Measurements from ENCODE around the gene SLC41A3.
A peak's percentile ranks its signal among the peaks of the same experiment; 100 is the strongest.
"Not testable (repeated sequence)": the region's sequence is repeated elsewhere in the genome, so short reads cannot be mapped to it uniquely, and the experiment has no call there.

SLC41A3 gene

DNA sequence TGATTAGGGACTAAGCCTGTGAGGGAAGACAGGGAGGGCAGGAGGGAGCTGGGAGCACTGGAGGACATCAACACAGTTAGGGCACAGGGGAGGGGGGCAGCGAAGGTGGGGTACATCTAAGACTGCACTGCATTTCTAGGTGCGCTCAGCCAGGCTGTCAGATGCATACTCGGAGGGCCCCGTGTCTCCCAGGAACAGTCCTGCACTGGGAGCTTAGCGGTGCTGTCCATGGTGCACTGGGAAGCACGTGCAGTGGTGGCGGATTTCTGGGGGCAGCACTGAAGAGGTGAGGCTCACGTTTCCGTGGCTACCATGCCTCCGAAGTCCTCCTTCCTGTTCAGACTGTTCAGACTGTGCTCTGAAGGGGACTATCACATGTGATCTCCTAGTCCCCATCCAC lies 60.5 kb downstream of the SLC41A3 start:
- no peak for DNase-seq

GRCh38 chr3:126022741-126023359 lies 61.1 kb downstream of the SLC41A3 start:
- DNase-seq, result no peak

- no peak for DNase-seq
Measured at GRCh38 chr3:126021702-126022101, 62.2 kb downstream of the SLC41A3 start.

- DNase-seq, result no peak
Measured at GRCh38 chr3:126021224-126021623, 62.7 kb downstream of the SLC41A3 start.

GRCh38 chr3:126019683-126020082 lies 64.2 kb downstream of the SLC41A3 start:
- no peak for DNase-seq

DNA sequence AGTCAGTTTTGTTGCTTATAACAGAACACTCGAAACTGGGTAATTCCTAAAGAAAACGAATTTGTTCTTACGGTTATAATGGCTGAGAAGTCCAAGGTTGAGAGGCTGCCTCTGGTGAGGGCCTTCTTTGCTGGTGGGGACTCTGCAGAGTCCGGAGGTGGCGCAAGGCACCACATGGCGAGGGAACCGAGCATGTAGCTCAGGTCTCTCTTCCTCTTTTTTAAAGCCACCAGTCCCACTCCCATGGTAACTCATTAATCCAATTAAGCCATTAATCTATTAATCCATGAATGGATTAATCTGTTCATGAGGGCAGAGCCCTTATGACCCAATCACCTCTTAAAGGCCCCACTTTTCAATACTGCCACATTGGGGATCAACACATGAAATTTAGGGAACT lies 64.9 kb downstream of the SLC41A3 start:
- DNase-seq, result no peak

GRCh38 chr3:126018545-126018944 lies 65.4 kb downstream of the SLC41A3 start:
- DNase-seq, result no peak

- no peak for DNase-seq
Measured at GRCh38 chr3:126017362-126017761, 66.6 kb downstream of the SLC41A3 start.

- no peak for DNase-seq
Measured at GRCh38 chr3:126016616-126017015, 67.3 kb downstream of the SLC41A3 start.

GRCh38 chr3:126015075-126015474 lies 68.8 kb downstream of the SLC41A3 start:
- DNase-seq, result no peak

GRCh38 chr3:126014252-126014651 lies 69.7 kb downstream of the SLC41A3 start:
- no peak for DNase-seq

DNA sequence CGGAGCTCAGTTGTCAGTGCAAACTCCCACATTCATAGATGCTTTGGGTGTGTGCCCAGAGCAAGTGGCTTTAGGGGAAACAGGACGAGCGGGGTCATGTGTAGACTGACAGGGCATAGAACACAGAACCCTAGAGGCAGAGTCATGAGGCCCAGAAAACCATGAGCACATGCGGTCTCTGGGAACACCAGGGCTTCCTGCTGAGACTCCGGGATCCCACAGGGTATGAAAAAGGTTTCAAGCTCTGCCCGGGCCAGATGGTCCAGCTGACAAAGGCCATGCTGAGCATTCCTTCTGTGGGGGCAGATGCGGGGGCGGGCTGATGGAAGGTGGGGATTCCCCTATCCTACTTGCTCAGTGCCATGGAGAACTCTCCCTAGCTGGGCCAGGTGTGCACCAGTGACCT lies 70.2 kb downstream of the SLC41A3 start:
- DNase-seq, result no peak

DNA sequence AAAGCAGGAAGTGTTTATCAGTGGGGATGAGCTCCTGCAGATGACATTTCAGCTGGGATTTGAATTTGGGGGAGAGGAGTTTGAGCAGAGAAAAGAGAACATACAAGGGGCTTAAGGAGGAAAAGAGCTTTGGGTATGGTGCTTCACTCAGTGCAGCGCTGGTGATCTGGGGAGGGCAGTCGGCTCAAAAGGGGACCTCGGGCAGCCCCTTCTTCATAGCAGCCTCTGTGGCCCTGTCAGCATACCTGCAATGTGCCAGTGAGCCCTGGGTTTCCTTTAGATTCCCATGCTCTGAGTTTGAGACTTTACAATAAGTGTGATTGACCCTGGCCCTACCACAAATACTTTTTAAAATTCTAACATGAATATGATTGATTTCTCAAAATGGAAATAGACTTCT lies 74.7 kb downstream of the SLC41A3 start:
- DNase-seq, result no peak

- DNase-seq, result no peak
Measured at GRCh38 chr3:126008219-126008618, 75.7 kb downstream of the SLC41A3 start.

- DNase-seq, result no peak
Measured at GRCh38 chr3:126005951-126006350, 78.0 kb downstream of the SLC41A3 start.

DNA sequence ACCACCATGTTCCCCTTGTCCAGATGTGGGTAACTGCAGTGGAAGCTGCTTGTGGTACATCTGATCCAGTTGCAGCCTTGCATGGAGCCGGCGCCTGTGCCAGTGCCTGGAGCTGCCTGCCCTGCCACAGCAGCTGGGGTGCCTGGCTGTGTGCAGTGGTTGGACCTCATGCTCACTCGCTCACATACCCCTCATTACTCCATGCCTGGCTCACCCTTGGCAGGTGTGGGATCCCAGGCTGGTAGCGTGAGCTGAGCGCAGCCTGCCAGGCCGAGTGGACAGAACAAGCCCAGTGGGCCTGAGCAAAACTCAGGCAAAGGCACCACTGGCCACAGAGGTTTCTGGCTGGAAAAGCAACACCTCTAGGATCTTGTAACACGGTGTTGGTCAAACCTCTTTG lies 79.2 kb downstream of the SLC41A3 start:
- no peak for DNase-seq

GRCh38 chr3:126004217-126004616 lies 79.7 kb downstream of the SLC41A3 start:
- no peak for DNase-seq

- no peak for DNase-seq
Measured at GRCh38 chr3:126003447-126004190, 80.3 kb downstream of the SLC41A3 start.

DNA sequence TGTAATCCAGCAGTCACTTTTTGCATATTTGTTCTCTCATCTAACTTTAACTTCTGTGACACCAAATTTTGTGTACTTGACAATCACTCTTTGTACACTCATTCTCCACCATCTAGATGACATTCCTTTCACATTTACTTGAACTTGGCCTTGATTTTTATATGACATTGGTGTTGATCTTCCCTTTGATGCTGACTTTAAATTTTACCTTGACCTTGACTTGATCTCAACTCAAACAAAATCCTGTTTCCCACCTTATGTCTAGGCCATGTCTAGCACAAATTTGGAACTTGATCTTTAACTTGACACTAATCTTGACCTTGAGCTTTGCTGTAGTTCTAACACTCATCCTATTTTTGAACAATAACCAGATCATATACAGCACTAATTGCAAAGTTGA lies 81.7 kb downstream of the SLC41A3 start:
- no peak for DNase-seq

GRCh38 chr3:125996751-125997150 lies 87.2 kb downstream of the SLC41A3 start:
- not testable (repeated sequence) for DNase-seq

GRCh38 chr3:125990253-125990970 lies 93.5 kb downstream of the SLC41A3 start:
- DNase-seq, result peak; percentile 72

DNA sequence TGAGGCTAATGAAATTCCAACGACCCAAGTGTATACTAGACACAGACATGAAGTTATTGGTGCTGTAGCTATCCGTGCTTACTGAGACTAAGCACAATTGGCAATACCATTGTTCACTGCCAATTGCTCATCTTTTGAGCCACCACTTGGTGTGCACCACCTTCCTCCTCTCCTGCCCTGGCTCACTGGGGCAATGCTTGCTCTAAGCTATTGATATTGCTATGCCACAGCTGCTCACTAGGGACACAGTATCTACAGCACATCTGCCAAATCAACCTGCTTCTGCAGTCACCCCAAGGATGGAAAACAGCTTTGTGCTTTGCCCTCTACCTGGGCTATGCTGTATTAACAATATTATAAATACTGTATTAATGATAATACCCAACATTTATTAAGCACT lies 99.0 kb downstream of the SLC41A3 start:
- not testable (repeated sequence) for DNase-seq

DNA sequence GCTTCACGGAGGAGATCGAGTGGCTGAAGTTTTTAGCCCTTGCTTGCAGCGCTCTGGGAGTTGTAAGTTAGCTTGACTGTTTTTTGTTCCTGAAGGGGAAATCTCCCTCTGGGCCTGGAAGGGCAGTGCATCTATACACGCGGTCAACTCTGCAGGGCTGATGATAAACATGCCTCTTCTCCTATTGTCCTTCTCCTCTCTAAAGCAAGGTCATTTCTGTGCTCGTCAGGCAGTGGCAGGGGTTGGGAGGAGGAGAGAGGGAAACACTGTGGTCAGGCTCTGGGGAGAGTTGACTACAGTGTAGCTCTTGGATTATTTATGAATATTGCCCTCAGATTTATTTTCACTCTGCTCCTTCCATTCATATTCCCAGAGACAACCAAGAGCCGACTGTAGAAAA lies 106.8 kb downstream of the SLC41A3 start:
- DNase-seq, result not testable (repeated sequence)

GRCh38 chr3:125976003-125976390 lies 107.9 kb downstream of the SLC41A3 start:
- not testable (repeated sequence) for DNase-seq
